ENCODE results near the gene RPTOR. TPM values are rescaled to one million over a fixed set of nuclear protein-coding genes. Genes with fewer than 3 reads are reported as not detected.

Gene RPTOR
- total RNA-seq, 2 donors from 2014 or later, result 62.0 to 228 TPM

DNA sequence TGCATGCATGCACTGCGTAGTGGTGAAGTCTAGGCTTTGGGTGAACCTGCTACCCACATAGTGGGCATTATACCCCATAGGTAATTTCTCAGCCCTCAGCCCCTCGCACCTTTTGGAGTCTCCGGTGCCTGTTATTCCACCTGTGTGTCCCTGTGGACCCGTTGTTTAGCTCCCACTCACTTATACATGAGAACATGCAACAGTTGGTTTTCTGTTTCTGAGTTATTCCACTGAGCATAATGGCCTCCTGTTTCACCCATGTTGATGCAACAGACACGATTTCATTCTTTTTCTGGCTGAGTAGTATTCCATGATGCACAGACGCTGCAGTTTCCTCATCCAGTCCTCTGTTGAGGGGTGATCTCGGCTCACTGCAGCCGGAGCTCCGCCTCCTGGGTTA lies 305.5 kb downstream of the RPTOR start:
- H3K4me3 Mint-ChIP-seq, result no peak overlapping the region
- H3K27ac Mint-ChIP-seq, result peak overlapping the region; percentile 52
- peaks cover 52% of the 10 kb centered on the region for H3K36me3 Mint-ChIP-seq (ENCODE audit: low read depth)
- H3K9me3 Mint-ChIP-seq, result no peaks in the 10 kb centered on the region
- peaks cover 26% of the 10 kb centered on the region for H3K4me1 Mint-ChIP-seq
- ATAC-seq (replicated peaks), result no peak
- H3K27me3 Mint-ChIP-seq, result no peaks in the 10 kb centered on the region

DNA sequence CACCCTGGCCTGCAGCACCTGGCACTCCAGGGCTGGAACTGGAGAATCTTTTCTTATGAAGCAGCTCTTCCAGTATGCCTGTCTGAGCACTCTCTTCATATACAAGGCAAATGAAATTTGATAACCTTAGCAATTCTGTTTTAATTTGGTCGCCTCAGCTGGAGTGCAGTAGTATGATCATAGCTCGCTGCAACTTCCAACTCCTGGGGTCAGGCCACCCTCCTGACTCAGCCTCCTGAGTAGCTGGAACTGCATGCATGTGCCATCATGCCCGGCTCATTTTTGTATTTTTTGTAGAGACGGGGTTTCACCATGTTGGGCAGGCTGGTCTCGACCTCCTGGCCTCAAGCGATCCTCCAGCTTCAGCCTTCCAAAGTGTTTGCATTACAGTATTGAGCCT lies 306.2 kb downstream of the RPTOR start:
- no peak for ATAC-seq (replicated peaks)
- Mint-ChIP-seq H3K9me3 (no peaks in the 10 kb centered on the region), H3K4me1 (peaks cover 25% of the 10 kb centered on the region), H3K27ac (peak overlapping the region; percentile 52), H3K27me3 (no peaks in the 10 kb centered on the region), H3K36me3 (ENCODE audit: low read depth) (peaks cover 51% of the 10 kb centered on the region), H3K4me3 (no peak overlapping the region)

DNA sequence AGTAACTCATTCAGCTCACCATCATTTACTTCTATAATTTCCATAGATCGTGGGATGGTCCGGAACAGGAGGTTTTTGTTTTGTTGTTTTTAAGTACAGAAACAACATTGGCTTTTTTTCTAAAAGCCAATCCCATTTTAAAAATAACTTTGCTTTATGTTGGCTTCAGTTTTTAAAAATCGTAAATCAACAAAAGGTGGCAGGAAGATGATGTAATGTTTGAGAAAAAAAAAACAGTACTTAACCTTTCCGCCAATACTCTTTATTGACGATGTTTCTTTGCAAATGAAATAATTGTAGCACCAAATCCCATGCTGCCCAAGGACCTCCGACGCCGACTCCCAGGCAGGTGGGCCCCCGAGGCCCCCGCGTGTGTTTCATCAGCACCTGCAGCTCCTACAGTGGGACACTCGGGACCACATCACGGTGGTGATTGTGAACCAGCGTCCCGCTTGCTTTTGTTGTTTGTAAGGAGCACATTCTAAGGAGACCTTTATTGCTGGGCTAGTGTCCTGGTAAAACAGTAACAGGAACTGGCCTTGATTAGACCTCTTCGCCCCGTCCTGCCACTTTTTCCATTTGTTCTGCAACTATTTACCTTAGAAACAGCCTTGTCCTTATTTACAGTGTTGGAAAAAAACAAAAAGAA lies 306.8 kb downstream of the RPTOR start:
- Mint-ChIP-seq H3K27me3 (no peaks in the 10 kb centered on the region), H3K27ac (peak overlapping the region; percentile 75), H3K4me3 (no peak overlapping the region), H3K9me3 (no peaks in the 10 kb centered on the region), H3K4me1 (peaks cover 30% of the 10 kb centered on the region), H3K36me3 (ENCODE audit: low read depth) (peaks cover 53% of the 10 kb centered on the region)
- no peak for ATAC-seq (replicated peaks)

DNA sequence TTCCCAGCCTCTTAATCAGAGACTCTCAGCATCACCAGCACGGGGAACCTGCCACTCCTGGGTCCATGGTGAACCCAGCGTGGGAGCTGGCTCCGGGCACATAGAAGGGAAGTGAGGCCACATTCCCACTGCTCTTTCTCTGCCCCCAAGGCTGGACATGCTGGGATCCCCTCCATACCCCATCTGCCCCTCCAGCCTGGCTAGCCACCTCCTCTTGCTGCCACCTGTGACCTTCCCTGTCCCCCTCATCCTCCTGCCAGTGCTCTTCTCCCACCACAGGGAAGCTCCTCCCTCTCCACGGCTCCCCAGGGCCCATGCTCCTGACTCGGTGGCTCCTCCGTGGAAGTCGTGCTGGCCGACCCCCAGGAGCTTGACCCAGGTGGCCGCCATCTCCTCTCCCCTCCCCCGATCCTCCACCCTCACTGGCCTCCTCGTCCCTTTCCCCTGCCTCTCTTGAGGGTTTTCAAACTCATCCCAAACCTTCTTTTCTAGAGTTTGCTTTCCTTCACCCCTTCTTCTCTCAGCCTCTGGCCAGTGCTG lies 307.9 kb downstream of the RPTOR start:
- Mint-ChIP-seq H3K36me3 (ENCODE audit: low read depth) (peaks cover 55% of the 10 kb centered on the region), H3K9me3 (no peaks in the 10 kb centered on the region), H3K4me1 (peaks cover 25% of the 10 kb centered on the region), H3K27me3 (no peaks in the 10 kb centered on the region), H3K4me3 (no peak overlapping the region), H3K27ac (peak overlapping the region; percentile 75)
- ATAC-seq (replicated peaks), result no peak

DNA sequence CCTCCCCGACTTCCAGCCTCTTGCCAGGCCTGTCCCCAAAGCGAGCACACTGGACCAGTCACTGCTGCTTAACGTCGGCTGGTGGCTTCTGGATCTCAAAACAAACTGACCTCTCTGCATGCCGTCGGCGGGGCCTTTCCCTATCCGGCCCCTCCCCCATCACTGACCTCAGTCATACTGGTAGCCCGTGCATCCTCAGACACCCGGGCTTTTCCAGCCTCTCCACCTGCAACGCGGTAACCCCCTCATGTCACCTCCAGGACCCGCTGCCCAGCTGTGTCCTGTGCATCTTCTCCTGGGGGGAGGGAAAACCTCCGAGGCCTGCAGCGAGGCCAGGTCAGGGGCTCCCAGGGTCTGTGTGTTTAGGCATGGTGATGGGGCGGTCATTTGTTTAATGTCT lies 308.4 kb downstream of the RPTOR start:
- Mint-ChIP-seq H3K4me1 (peaks cover 21% of the 10 kb centered on the region), H3K36me3 (ENCODE audit: low read depth) (peaks cover 55% of the 10 kb centered on the region), H3K9me3 (no peaks in the 10 kb centered on the region), H3K27ac (peak overlapping the region; percentile 75), H3K4me3 (no peak overlapping the region), H3K27me3 (no peaks in the 10 kb centered on the region)
- ATAC-seq (replicated peaks), result no peak

DNA sequence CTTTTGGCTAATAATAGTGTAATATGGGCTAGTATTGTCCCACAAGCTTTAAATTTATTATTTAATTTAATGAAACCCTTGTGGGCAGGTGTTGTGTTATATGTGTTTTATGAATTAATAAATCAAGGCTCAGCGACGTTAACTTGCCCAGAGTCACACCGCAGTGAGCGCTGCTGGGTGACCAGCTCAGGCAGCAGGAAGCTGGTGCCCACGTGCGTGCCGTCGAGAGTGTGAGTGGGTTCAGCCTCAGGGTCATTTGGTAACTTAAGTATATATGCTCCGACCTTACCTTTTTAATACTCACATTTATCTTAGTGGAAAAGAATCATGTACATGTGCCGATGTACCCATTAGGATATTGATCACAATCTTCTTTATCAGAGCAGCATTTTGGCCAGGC lies 309.6 kb downstream of the RPTOR start:
- no peaks in the 10 kb centered on the region for H3K27me3 Mint-ChIP-seq
- no peaks in the 10 kb centered on the region for H3K9me3 Mint-ChIP-seq
- peak overlapping the region; percentile 82 for H3K27ac Mint-ChIP-seq
- H3K36me3 Mint-ChIP-seq (ENCODE audit: low read depth), result peaks cover 61% of the 10 kb centered on the region
- peaks cover 23% of the 10 kb centered on the region for H3K4me1 Mint-ChIP-seq
- ATAC-seq (replicated peaks), result no peak
- H3K4me3 Mint-ChIP-seq, result no peak overlapping the region

DNA sequence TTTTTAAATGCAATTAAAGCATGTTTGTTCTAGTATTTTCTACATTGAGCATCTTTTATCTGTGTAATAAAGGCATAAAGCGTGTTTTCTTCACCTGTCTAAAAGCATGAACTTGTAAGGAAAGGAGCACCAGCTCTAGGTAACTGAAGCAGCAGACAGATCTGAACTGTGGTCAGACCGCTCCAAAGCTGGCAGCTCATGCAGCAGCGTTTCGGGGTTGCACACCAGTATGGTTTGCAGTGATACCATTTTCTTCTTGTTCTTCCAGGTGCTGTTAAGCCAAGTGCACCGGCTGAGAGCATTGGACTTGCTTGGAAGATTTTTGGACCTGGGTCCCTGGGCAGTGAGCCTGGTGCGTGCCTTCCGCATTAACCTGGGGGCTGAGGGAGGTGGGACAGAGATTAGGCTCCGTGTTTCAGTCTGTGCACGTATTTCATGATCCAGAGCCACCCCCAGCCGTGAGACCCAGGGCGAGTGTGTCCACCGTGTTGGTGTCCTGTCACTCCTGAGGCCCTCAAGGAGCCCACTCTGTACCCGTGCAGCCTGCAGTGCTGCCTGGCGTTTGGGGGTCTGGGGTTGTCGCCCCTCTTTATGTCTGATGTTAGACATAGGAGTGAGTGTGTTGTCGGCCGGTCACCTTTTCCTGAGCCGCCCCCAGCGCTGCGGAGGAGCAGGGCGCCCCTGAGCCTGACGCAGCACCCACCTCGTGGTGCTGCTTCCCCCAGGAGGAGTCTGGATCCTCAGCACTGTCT lies 310.7 kb downstream of the RPTOR start:
- H3K36me3 Mint-ChIP-seq (ENCODE audit: low read depth), result peaks cover 69% of the 10 kb centered on the region
- no peaks in the 10 kb centered on the region for H3K9me3 Mint-ChIP-seq
- peak overlapping the region; percentile 99 for H3K27ac Mint-ChIP-seq
- no peaks in the 10 kb centered on the region for H3K27me3 Mint-ChIP-seq
- H3K4me1 Mint-ChIP-seq, result peaks cover 26% of the 10 kb centered on the region
- no peak for ATAC-seq (replicated peaks)
- H3K4me3 Mint-ChIP-seq, result peak overlapping the region; percentile 87

DNA sequence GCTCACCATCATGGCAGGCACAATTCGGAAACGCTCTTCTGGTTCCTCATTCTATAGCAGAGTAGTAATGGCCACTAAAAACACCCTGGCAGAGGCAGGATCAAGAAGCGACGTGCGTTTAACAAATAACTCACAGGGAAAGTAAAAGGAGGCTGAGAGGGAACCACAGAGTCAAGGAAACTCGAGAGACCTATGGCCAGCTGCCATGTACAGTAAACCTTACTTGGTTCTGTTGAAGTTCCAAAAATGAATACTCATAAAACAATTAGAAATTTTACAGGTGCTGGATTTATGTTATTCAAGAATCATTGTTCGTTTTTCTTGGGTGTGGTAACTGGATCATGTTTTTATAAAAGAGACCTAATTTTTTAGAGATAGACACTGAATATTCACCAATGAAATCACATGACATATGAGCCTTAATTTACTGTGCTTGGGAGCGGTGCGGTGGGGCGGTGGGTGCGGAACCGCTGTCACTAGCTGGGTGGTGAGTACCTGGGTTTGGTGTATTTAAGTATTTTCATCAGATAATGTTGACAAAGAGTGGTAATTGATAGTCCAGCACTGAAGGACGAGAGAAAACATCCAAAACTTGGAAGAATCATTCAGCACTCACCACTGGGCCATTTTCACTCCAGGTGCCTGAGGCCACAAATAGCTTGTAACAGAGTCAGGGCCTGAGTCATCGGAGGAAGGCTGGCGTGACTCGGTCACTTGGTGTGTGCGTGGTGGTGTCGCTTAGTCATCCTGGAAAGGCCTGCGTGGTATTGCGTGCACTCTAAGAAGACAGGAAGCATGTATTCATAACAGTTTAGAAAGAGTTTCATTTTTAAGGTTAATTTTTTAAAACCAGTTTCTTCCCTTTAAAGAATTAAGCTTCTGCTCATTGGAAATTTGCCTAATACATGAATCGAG lies 311.6 kb downstream of the RPTOR start:
- H3K27ac Mint-ChIP-seq, result peak overlapping the region; percentile 99
- H3K4me1 Mint-ChIP-seq, result peaks cover 34% of the 10 kb centered on the region
- no peaks in the 10 kb centered on the region for H3K9me3 Mint-ChIP-seq
- H3K27me3 Mint-ChIP-seq, result no peaks in the 10 kb centered on the region
- ATAC-seq (replicated peaks), result peak; percentile 99
- peak overlapping the region; percentile 87 for H3K4me3 Mint-ChIP-seq
- peaks cover 77% of the 10 kb centered on the region for H3K36me3 Mint-ChIP-seq (ENCODE audit: low read depth)

DNA sequence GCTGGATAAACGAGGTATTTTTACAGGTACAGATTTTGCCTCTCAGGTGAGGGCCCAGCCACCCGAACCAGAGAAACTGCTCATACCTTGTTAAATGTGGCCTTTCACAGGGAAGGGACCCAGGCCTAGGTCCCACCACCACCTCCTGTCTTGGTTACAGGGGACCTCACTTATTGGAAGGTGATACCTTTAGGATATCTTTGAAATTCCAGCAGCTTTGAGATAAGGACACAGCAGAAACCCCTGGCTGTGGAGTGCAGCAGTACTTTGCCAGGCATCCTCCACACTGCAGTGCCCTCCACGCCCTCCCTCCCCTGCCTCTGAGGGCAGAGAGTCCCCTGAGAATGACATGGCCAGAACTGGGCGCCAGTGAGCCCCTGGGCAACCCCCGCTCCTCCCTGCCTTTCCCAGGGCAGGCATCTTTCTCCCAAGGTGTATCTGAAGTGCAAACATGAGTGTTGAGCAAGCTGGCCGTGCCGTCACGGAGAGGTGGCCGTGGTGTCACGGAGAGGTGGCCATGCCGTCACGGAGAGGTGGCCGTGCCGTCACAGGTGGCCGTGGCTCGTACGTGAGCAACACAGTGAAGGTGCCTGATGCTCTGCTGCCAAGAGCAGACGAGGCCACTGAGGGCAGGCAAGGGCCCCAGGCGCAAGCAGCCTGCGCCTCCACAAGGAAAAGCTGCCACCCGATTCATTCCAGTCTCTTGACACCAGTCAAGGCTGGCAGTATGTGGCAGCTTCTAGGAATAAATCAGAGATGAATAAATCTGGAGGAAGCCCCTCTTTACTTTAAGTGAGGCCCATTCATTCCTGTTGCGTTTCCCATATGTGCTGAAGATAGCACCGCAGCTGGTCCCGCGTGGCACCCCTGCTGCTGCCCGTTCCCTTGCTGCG lies 312.5 kb downstream of the RPTOR start:
- Mint-ChIP-seq H3K27ac (peak overlapping the region; percentile 99), H3K27me3 (no peaks in the 10 kb centered on the region), H3K36me3 (ENCODE audit: low read depth) (peaks cover 81% of the 10 kb centered on the region), H3K9me3 (no peaks in the 10 kb centered on the region), H3K4me1 (peaks cover 41% of the 10 kb centered on the region), H3K4me3 (peak overlapping the region; percentile 87)
- peak; percentile 27 for ATAC-seq (replicated peaks)

DNA sequence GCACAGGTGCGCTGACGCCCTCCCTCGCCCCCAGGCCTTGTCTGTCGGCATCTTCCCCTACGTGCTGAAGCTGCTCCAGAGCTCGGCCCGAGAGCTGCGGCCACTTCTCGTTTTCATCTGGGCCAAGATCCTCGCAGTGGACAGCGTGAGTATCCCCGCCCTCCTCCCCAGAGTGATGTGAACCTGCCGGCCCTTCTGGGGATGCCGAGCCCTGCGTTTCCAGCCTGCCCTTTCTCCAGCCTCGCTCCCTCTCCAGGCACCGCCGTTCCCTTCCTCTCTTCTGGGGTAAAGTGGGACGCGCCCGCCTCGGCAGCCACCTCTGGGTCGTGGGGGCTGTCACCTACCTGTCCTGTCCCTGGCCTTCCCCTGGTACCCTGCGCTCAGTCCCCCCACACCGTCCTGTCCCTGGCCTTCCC lies 313.1 kb downstream of the RPTOR start:
- Mint-ChIP-seq H3K9me3 (no peaks in the 10 kb centered on the region), H3K36me3 (ENCODE audit: low read depth) (peaks cover 78% of the 10 kb centered on the region), H3K4me3 (peak overlapping the region; percentile 87), H3K27ac (peak overlapping the region; percentile 99), H3K4me1 (peaks cover 43% of the 10 kb centered on the region), H3K27me3 (no peaks in the 10 kb centered on the region)
- no peak for ATAC-seq (replicated peaks)

DNA sequence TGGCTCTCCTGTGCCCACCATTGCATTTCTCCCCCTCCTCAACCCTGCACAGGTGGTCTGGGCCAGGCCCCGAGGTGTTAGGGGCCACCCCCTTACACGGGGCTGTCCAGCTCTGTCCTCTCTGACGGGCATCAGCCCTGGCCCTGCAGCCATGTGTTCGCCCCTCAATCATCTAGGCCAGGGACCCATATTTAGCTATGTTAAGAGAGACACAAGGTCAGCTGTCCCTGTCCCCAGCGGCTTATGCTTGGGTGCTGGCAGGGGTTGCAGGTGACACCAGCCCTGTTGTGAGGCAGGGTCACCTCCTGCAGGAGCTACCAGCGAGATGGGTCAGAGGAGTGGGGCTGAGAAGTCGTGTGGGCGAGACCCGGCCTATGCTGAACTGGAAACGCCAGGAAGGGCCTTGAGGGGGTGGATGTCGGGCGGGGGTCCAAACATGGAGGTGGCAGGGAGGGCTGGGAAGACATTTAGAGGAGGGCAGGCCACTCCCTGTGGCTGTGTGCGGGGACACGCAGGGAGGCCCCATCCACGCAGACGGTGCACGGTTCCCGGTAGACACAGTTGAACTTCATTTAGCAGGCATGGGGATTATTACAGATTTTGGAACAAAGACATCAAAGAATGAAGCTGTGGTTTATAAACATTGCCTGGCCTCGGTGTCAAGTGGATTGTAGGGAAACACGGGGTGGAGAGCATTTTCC lies 313.8 kb downstream of the RPTOR start:
- H3K4me3 Mint-ChIP-seq, result peak overlapping the region; percentile 87
- no peaks in the 10 kb centered on the region for H3K27me3 Mint-ChIP-seq
- H3K27ac Mint-ChIP-seq, result peak overlapping the region; percentile 99
- H3K9me3 Mint-ChIP-seq, result no peaks in the 10 kb centered on the region
- peaks cover 49% of the 10 kb centered on the region for H3K4me1 Mint-ChIP-seq
- H3K36me3 Mint-ChIP-seq (ENCODE audit: low read depth), result peaks cover 84% of the 10 kb centered on the region
- ATAC-seq (replicated peaks), result no peak

DNA sequence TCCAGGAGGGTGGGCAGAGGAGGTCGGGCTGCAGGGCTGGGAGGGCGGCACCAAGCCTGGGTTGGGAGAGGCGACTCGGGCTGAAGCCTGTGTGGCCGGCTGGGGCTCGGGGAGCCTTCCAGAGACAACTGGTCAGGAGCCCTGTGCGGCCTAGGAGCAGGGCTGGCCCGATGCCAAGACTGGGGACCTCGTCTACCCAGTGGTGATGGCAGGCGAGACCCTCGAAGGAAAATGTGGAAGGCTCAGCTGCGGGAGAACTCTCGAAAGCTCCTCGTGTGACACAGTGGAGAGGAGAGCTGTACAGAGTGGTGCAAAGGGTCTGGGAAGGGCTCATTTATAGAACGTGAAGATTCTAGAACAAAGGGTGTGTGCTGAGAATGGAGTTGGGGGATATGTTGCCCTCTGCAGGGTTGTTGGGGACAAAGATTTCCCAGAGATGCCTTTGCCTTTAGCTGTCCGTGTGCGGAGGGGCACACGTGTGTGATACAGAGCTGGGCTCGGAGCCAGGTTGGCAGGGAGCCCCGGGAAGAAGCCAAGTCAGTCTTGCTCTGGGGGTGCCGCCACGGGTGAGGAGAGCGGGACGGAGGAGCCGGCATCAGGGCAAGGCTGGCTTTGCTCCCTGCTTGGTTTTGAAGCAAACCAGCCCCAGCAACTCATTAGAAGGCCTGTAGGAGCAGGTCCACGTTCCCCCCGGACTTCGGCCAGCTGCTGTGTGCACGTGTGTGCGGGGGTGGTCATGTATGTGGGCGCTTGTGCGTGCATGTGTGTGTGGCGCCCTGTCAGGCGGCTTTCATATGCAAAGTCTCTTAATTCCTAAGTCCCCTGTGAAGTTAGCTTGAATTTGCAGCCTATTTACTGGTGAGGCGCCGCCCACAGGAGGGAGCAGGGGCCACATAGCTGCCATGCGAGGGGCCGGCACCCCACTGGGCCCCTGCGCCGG lies 314.6 kb downstream of the RPTOR start:
- Mint-ChIP-seq H3K36me3 (ENCODE audit: low read depth) (peaks cover 92% of the 10 kb centered on the region), H3K27me3 (no peaks in the 10 kb centered on the region), H3K4me1 (peaks cover 54% of the 10 kb centered on the region), H3K4me3 (peak overlapping the region; percentile 87), H3K27ac (peak overlapping the region; percentile 99), H3K9me3 (no peaks in the 10 kb centered on the region)
- no peak for ATAC-seq (replicated peaks)

Measured in activated T-helper 17 cell treated with anti-CD3 and anti-CD28 coated beads, Interleukin-2, amount 50 U/mL, for 72 hours (primary cell).